VCaP (cell line): ENCODE data around the gene MYL7.

Experiments used
- H3K27ac ChIP-seq: fragments of 450-650 bp; 2 replicates; pipeline ENCODE4 v1.5.1; 2017
- TF ChIP-seq, protein P1 (sequence below): fragments of 450-650 bp; conservative IDR thresholded peaks from 2 replicates; pipeline ENCODE4 v1.5.1; 2017; ENCODE audit warnings: mild to moderate bottlenecking, moderate library complexity

The MYL7 gene

GRCh38 chr7:44141221-44141850, at the start of gene MYL7:
MYL7 (minus strand) TSS chr7:44141332; CDS start chr7:44141305, 27 bp downstream.
- H3K27ac ChIP-seq = no peak within 1 kb of the TSS
- TF ChIP-seq, protein P1, sequence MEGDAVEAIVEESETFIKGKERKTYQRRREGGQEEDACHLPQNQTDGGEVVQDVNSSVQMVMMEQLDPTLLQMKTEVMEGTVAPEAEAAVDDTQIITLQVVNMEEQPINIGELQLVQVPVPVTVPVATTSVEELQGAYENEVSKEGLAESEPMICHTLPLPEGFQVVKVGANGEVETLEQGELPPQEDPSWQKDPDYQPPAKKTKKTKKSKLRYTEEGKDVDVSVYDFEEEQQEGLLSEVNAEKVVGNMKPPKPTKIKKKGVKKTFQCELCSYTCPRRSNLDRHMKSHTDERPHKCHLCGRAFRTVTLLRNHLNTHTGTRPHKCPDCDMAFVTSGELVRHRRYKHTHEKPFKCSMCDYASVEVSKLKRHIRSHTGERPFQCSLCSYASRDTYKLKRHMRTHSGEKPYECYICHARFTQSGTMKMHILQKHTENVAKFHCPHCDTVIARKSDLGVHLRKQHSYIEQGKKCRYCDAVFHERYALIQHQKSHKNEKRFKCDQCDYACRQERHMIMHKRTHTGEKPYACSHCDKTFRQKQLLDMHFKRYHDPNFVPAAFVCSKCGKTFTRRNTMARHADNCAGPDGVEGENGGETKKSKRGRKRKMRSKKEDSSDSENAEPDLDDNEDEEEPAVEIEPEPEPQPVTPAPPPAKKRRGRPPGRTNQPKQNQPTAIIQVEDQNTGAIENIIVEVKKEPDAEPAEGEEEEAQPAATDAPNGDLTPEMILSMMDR = no peak

GRCh38 chr7:44189993-44190872, 49.1 kb upstream of the MYL7 start:
- H3K27ac ChIP-seq = no peak overlapping the region
- TF ChIP-seq, protein P1 = no peak

- no peak within 1 kb of the TSS for H3K27ac ChIP-seq
- TF ChIP-seq, protein P1 = no peak
Measured at GRCh38 chr7:44189286-44189992, 48.3 kb upstream of the MYL7 start, which contains the start of gene GCK. GCK (minus strand) TSS chr7:44189439; CDS start chr7:44188953, 486 bp downstream.

DNA sequence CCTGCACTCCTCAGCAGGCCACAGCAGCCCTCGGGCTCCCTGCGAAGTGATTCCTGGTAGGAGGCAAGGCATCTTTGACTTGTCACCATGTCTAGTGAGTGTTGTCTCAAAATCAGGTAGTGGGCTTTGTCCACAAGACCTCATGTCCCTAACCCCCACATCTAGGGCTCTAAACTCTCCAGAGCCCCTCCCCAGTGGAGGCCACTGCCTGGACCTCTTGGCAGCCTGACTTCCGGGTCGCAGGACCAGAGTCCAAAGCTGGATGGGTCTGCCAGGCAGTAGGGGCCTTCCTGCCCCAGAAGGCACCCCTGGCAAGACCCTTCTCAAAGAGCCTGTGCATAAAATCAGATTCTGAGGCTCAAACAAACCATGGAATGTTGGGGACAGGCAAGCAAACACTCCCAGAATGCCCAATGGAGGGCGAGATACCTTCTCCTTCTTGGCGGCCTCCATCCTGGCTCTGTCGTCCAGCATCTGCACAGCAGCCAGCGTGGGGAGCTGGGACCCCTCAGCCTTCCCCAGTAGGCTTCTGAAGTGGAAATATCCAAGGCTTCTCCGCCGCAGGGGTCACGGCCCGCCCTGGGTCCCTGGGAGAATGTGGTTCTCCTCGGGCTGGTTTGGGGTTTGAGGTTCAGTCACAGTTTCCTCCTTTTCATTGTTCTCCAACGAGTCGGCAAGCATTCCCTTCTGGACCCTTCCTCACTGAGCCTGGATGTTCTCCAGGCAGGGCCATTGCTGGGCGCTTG, 47.5 kb upstream of the MYL7 start:
- no peak overlapping the region for H3K27ac ChIP-seq
- TF ChIP-seq, protein P1 = no peak

DNA sequence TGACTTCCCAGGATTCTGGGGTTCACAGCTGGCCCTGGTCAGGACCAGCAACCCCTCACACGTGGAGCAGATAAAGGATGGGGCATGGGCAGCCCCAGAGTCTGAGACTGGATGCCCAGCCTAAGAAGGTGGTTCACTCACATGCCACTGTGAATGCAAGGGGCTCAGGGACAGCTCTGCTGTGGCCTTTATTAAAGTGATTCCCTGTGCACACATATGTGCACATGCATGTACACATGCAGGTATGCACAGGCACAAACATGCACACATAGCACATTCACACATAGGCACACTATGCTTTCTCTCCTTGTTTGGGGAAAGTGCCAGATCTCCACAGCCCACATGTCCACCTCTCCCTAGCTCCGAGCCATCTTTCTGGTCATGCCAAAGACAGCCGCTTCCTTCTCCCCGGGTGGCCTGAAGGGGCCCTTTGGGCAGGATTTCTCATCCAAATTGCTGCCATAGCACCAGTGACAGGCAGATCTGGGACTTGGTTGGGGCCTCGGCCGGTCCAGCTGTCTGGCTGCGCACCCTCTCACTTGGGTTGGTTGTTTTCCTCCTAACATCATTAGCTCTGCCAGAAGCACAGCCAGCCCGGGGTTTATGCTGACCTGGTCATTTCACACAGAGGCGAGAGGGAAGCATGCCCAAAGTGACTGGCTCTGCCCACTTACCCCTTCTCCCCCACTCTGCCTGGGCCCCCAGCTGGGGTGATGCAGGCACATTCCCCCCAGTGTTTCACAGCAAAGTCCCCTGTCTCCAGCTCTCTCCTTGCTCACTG, 46.7 kb upstream of the MYL7 start:
- TF ChIP-seq, protein P1 = no peak
- no peak overlapping the region for H3K27ac ChIP-seq

- H3K27ac ChIP-seq = no peak overlapping the region
- TF ChIP-seq, protein P1 = no peak
Measured at GRCh38 chr7:44186736-44187135, 45.6 kb upstream of the MYL7 start.
